NK-92 (cell line): Measurements from ENCODE around the gene ULK3.

ENCODE experiments used
- DNase-seq: peaks from one replicate; lab custom pipeline; 2025; ENCODE audit not compliant: unreplicated experiment; lab: John Stamatoyannopoulos, UW

The ULK3 gene

GRCh38 chr15:74824976-74825375 is 18.0 kb downstream of the ULK3 start:
- no peak for DNase-seq

- DNase-seq = no peak
Measured at GRCh38 chr15:74823324-74823723, 19.6 kb downstream of the ULK3 start.

DNA sequence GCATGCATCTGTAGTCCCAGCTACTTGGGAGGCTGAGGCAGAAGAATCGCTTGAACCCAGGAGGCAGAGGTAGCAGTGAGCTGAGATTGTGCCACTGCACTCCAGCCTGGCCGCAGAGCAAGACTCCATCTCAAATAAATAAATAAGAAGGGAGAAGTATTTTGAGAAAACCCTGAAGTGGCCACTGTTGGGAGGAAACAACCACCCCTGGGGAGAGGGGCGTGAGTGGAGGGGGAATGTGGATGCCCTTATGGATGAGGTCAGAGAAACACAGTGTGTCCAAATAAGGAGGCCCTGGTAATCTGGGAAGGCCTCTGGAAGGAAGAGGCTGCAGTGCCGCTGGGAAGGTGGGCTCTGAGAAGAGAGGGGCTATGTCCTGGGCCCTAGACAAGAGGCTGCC is 20.7 kb downstream of the ULK3 start:
- no peak for DNase-seq

- no peak for DNase-seq
Measured at GRCh38 chr15:74821790-74822158, 21.2 kb downstream of the ULK3 start.

DNA sequence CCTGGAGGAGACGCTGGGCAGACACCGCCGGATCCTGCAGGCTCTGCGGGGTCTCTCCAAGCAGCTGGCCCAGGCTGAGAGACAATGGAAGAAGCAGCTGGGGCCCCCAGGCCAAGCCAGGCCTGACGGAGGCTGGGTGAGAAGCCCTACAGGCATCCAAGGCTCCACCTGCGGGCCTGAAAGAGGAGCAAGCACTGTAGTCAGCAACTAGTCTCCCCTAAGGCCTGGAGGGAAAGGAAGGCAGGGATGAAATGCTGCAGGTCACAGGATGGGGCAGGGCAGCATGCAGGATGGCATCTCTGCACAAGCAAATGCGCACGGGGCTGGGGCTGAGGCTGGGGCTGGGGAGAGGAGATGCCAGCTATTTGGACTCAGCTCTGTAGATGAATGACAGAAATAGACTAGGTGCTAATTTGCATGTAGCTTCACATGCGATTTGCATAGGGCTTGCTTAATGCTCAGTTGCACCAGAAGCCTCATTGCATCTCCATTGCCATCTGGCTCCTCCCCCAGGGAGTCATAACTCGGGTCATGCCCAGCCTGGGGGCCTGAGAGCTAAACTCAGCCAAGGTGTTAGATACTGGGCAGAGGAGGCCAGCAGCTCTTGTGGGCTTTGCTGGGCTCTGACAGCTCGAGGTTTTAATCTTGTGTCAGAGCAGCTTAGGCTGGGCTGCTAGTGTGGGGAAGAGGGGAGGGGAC is 21.7 kb downstream of the ULK3 start:
- DNase-seq = no peak

DNA sequence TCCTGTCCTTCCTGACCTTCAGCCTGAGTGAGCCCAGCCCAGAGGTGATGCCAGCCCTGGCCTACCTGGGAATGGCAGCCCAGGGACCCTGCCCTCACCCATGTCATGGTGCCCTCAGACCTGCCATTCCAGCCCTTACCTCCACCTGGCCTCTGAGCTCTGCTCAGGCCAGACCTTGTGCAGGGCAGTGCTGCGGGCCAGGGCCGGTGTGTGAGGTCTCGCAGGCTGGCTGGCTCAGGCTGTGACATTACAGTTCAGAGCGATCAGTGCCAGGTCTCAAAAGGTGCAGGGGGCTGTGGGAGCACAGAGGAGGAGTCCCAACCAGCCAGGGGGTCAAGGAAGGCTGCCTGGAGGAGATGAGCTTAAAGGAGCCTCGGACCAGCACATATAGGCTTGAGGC is 22.9 kb downstream of the ULK3 start:
- no peak for DNase-seq

- no peak for DNase-seq
Measured at GRCh38 chr15:74817370-74817737, 25.6 kb downstream of the ULK3 start.

DNA sequence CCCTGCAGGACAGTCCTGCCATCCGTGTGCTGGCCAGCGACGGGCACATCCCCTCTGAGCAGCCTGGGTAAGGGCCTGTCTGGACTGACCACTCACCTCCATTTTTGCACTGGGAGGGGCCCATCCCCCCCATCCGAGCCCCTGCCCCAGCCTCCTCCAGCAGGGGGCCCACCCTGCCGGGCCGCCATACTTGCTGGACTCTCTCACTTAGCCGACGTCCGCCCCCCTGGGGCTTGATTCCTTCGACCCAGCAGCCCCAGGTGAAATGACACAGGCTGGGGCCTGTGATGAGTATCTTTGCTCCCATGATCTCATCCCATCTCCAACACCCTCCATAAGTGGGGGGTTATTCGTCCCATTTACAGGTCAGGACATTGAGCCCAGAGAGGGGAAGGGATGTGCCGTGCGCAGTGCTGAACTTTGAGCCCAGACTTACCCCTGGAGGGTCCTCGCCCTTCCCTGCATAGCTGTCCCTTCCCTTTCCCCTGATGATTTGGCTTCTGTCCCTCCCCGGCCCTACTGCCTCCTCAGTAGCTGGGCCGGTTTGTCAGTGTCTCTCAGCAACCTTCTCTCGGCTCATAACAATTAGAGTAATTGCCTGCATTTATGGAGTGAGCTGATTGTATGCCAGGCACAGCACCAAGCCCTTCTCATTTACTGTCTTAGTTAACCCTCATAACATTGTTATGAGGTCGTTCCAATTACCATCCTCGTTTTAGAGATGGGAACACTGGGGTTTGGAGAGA is 26.2 kb downstream of the ULK3 start:
- no peak for DNase-seq

DNA sequence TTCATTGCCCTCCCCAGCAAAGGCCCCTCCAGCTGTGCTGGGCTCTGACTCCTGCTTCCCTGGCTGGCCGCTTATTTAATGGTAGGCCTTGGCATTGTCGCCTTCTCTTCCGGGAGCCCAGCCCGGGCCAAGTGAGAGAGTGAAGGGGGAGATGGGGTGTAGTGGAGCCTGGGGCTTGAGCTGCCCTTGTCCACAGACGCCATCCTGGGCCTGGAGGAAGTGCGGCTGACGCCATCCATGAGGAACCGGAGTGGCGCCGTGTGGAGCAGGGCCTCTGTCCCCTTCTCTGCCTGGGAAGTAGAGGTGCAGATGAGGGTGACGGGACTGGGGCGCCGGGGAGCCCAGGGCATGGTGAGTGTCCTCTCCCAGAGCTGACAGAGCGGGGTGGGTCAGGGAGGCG is 27.0 kb downstream of the ULK3 start:
- DNase-seq = no peak

DNA sequence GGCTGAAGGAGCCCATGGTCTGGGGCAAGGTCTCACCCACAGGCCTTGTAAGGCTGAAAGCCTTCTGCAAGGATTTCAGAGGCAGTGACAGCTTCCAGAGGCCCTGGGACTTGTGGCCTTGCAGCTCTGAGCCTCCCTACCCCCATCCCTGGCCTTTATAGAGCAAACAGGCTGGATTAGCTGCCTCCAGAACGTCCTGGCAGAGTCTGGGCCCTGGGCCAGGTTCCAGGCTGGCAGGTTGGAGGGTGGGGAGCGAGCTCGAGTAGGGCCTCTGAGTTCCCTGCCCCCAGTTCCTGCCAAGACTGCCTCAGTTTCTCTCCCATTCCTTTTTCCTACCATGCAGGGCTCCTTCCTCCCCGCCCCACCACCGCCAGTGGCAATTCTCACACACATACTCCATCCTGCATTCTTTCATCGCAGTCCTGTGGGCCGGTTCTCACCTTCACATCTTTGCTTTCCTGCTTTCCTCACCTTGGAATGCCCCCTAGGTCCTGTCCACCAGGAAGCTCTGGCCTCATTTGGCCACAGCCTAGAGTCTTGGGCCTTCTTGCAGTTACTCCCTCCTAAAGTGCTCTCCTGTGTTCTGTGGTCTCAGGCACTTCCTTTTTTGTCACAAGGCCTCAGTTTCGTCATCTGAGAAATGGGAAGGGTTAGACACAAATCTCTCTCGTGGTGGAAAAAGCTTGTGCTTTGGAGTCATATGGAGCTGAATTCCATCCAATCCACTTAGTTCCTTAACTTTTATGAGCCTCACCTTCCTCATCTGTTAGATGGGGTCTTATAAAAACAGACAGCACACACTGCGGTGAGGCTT is 27.6 kb downstream of the ULK3 start:
- DNase-seq = no peak

DNA sequence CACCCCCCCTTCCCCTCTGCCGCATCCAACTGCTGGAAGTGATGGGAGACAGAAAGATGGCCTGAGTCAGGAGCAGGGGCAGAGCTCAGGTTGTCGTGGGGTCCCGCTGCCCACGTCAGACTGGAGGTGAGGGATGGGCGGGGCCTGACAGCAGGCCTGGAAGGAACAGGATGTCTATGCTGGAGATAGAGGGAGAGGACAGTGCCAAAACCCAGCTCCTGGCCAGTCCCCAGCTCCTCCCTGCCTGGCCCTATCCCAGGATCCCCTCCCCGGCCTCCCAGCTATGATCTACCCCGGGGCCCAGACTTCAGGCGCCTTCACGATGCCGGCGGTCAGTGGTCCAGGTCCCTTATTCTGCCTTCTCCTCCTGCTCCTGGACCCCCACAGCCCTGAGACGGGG is 30.4 kb downstream of the ULK3 start, which contains the start of gene LMAN1L:
Gene LMAN1L, plus strand, starts transcription at position 303 of the 400 bp plus-strand sequence. Its CDS starts 20 bp downstream, at position 323.
- no peak for DNase-seq

DNA sequence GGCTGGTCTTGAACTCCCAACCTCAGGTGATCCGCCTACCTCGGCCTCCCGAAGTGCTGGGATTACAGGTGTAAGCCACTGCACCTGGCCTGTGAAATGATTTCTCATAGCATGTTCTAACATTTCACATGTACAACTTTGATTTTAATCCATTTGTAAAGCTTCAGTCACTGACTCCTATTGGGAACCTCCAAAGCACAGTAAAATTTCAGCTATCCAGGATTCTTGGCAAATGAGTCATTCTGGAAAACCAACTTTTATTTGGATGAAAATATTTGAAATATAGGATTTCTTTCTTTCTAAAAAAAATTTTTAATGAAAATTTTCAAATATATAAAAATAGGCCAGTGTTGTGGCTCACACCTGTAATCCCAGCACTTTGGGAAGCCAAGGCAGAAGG is 33.0 kb downstream of the ULK3 start:
- DNase-seq = no peak

DNA sequence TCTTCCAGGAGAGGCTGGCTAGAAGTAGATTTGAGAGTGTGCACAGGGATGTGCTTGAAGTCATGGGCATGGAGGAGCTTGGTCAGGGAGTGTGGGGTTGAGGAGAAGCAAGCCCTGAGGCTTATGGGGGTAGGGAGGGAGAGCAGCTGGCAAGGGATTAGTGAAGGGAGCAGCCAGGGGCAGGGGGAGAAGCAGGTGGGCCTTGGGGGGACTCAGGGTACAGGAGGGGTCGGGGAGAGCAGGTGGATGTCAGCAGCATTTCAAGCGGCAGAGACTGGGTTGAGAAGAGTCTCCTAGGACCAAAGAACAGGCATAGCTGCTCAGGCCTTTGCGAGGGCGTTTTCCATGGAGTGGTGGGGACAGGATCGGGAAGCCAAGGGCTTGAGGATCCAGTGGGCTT is 33.7 kb downstream of the ULK3 start:
- no peak for DNase-seq

DNA sequence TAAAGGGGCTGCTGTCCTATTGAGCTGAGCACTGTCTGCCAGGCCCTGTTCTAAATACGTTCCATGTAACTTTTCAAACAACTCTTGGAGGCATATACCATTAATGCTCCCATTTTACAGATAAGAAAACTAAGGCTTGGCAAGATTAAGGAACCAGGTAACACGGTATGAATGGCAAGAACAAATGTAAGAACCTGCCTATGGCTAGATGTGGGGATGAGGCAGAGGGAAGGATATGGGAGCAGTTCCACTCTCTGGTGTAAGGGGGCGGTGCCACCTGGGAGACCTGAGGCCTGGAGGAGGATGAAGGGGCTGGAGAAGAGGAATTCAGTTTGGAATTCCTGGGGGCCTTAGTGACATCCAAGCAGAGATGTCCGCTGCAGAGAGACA is 34.1 kb downstream of the ULK3 start:
- DNase-seq = no peak

DNA sequence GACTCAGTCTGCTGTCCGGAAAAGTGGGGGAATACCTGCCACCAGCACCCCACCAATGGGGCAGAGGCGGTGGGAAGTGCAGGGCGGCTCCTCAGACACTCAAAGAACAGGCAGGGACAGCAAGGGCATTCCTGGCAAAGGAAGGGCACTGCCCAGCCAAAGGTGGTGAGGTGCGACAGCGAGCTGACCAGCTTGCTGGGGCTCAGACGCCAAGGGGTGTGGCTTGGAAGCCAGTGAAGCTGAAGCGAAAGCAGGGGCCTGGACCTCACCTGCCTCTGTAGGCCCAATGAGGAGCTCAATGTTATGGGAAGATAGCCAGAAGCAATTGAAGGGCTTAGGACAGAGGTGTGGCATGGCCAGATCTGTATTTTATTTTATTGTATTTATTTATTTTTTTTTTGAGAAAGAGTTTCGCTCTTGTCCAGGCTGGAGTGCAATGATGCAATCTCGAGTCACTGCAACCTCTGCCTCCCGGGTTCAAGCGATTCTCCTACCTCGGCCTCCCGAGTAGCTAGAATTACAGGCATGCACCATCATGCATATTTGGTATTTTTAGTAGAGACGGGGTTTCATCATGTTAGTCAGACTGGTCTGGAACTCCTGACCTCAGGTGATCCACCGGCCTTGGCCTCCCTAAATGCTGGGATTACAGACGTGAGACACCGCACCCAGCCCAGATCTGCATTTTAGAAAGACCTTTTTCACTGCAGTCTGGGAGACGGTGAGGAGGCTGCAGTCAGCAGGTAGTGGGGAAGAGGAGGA is 34.7 kb downstream of the ULK3 start:
- DNase-seq = no peak

- DNase-seq = no peak
Measured at GRCh38 chr15:74807282-74807681, 35.7 kb downstream of the ULK3 start.

DNA sequence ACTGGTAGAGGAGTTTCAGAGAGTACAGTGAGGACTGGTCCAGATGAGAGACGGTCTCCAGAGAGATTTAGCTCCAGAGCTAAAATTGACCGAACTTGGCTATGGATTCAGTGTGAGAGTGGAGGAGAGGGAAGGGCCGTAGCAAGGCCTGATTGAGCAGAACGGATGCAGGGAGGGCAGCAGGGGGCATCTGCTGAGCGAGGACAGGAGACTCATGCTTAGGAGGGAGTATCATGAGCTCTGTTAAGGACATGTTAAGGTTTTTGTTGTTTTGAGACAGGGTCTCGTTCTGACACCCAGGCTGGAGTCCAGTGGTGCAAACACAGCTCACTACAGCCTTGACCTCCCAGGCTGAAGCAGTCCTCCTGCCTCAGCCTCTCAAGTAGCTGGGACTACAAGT is 38.0 kb downstream of the ULK3 start:
- DNase-seq = no peak

DNA sequence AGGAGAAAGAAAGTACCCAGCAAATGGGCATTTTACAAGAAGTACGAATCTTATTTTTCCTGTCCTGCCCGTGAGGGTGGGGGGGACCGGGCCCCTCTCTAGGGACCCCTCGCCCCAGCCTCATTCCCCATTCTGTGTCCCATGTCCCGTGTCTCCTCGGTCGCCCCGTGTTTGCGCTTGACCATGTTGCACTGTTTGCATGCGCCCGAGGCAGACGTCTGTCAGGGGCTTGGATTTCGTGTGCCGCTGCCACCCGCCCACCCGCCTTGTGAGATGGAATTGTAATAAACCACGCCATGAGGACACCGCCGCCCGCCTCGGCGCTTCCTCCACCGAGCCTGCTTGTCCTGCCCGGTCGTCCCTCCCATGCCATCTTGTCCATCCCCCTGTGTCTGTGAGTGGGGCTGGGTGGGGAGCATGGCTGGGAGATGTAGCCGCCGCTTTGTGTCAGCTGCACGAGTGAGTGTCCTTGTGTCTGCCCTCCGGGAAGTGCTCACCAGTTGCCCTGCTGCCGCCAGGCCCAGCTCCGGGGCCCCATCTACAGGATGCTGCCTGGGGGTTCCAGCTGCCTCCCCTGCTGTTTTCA is 40.0 kb downstream of the ULK3 start:
- DNase-seq = no peak

GRCh38 chr15:74802290-74802689 is 40.7 kb downstream of the ULK3 start:
- no peak for DNase-seq

DNA sequence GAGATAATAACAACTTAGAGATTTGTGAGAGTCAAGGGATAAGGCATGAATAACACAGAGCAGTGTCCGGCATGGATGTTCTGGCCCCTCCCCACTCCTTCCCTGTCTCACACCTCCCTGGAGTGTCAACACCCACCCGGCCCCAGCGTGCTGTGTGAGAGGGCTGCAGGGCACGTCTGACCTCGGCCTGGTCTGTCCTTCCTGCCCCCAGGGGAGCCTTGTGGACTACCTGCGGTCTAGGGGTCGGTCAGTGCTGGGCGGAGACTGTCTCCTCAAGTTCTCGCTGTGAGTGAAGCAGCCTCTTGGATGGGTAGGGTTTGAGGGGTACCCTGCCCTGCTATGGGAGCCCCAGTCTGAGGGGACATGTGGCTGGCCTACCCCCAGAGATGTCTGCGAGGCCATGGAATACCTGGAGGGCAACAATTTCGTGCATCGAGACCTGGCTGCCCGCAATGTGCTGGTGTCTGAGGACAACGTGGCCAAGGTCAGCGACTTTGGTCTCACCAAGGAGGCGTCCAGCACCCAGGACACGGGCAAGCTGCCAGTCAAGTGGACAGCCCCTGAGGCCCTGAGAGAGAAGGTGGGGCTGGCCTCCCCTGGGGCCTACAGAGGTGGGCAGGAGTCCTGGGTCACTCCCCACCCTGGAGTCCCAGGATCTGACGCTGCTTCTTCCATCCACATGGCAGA is 41.5 kb downstream of the ULK3 start:
- no peak for DNase-seq
